NT2/D1 (cell line): ENCODE results near the gene PTCD1.

Source experiments
- DNase-seq: peaks from one replicate; pipeline ENCODE4 v3.0.0-alpha.2; 2011; ENCODE audit warnings: low read depth, low spot score
- H3K27me3 ChIP-seq: 2 replicates; pipeline ENCODE4 v1.6.0; 2011; ENCODE audit warnings: mild to moderate bottlenecking; ENCODE audit not compliant: insufficient read length, insufficient read depth
- H3K36me3 ChIP-seq: 2 replicates; pipeline ENCODE4 v1.6.1; 2011; ENCODE audit warnings: mild to moderate bottlenecking, low read length, mixed read lengths; ENCODE audit not compliant: insufficient read depth, insufficient read length
- H3K4me1 ChIP-seq: 2 replicates; pipeline ENCODE4 v1.5.1; 2011; ENCODE audit not compliant: insufficient read depth, insufficient read length
- H3K4me3 ChIP-seq: 2 replicates; pipeline ENCODE4 v1.5.1; 2011; ENCODE audit warnings: low read depth; ENCODE audit not compliant: insufficient read length
- H3K9ac ChIP-seq: 2 replicates; pipeline ENCODE4 v1.6.0; 2011; ENCODE audit warnings: low read depth; ENCODE audit not compliant: insufficient read length
- H3K9me3 ChIP-seq: 2 replicates; pipeline ENCODE4 v1.5.1; 2011; ENCODE audit warnings: mild to moderate bottlenecking, low read length; ENCODE audit not compliant: insufficient read depth
- SUZ12 ChIP-seq: IDR thresholded peaks from 2 replicates; pipeline ENCODE4 v1.6.1; 2011; ENCODE audit not compliant: insufficient read length, insufficient read depth; ENCODE audit errors: extremely low read depth
- YY1 ChIP-seq: IDR thresholded peaks from 2 replicates; pipeline ENCODE4 v1.6.1; 2011; ENCODE audit not compliant: insufficient read length, insufficient read depth
- ZNF274 ChIP-seq: IDR thresholded peaks from 2 replicates; pipeline ENCODE4 v1.6.1; 2011; ENCODE audit warnings: mild to moderate bottlenecking, low read depth, low read length

Gene PTCD1

GRCh38 chr7:99457050-99457649 is 18.6 kb upstream of the PTCD1 start:
- Histone ChIP-seq H3K27me3 (no peaks in the 10 kb centered on the region), H3K36me3 (peaks cover 95% of the 10 kb centered on the region)

GRCh38 chr7:99456288-99456687 is 17.7 kb upstream of the PTCD1 start:
- H3K36me3 ChIP-seq = peaks cover 98% of the 10 kb centered on the region
- no peak overlapping the region for H3K9ac ChIP-seq
- DNase-seq = no peak
- no peak for TF ChIP-seq ZNF274
- no peak for TF ChIP-seq YY1
- TF ChIP-seq SUZ12 = no peak
- H3K27me3 ChIP-seq = no peaks in the 10 kb centered on the region
- H3K4me1 ChIP-seq = peaks cover 6% of the 10 kb centered on the region
- no peak overlapping the region for H3K4me3 ChIP-seq
- H3K9me3 ChIP-seq = peaks cover 6% of the 10 kb centered on the region; the same call in 1 of the 2 replicates

More at GRCh38 chr7:99457050-99457649, 18.6 kb upstream of the PTCD1 start:
- H3K9ac ChIP-seq = no peak overlapping the region
- no peak for DNase-seq
- H3K9me3 ChIP-seq = peaks cover 6% of the 10 kb centered on the region; the same call in 1 of the 2 replicates
- TF ChIP-seq ZNF274 (no peak), YY1 (no peak), SUZ12 (no peak)
- H3K4me1 ChIP-seq = peaks cover 4% of the 10 kb centered on the region
- no peak overlapping the region for H3K4me3 ChIP-seq

- no peak overlapping the region for H3K4me3 ChIP-seq
- no peaks in the 10 kb centered on the region for H3K27me3 ChIP-seq
- peaks cover 6% of the 10 kb centered on the region for H3K4me1 ChIP-seq
- peaks cover 96% of the 10 kb centered on the region for H3K36me3 ChIP-seq
- peaks cover 6% of the 10 kb centered on the region; the same call in 1 of the 2 replicates for H3K9me3 ChIP-seq
- DNase-seq = no peak
- TF ChIP-seq SUZ12 (no peak), ZNF274 (no peak), YY1 (no peak)
- H3K9ac ChIP-seq = no peak overlapping the region
Observed at GRCh38 chr7:99455874-99456273, 17.3 kb upstream of the PTCD1 start.

GRCh38 chr7:99453105-99453504 is 14.5 kb upstream of the PTCD1 start:
- no peak overlapping the region for H3K9ac ChIP-seq
- peaks cover 6% of the 10 kb centered on the region for H3K4me1 ChIP-seq
- DNase-seq = no peak
- TF ChIP-seq SUZ12 (no peak), ZNF274 (no peak), YY1 (no peak)
- H3K4me3 ChIP-seq = no peak overlapping the region
- peaks cover 96% of the 10 kb centered on the region for H3K36me3 ChIP-seq
- H3K9me3 ChIP-seq = no peaks in the 10 kb centered on the region
- H3K27me3 ChIP-seq = no peaks in the 10 kb centered on the region

GRCh38 chr7:99452541-99452940 is 13.9 kb upstream of the PTCD1 start:
- no peak for DNase-seq
- TF ChIP-seq ZNF274 (no peak), YY1 (no peak)
- H3K36me3 ChIP-seq = peaks cover 96% of the 10 kb centered on the region
- no peak overlapping the region for H3K4me3 ChIP-seq
- H3K9me3 ChIP-seq = no peaks in the 10 kb centered on the region
- no peaks in the 10 kb centered on the region for H3K27me3 ChIP-seq
- no peak overlapping the region for H3K9ac ChIP-seq
- peaks cover 6% of the 10 kb centered on the region for H3K4me1 ChIP-seq

GRCh38 chr7:99451936-99452335 is 13.3 kb upstream of the PTCD1 start:
- Histone ChIP-seq H3K9me3 (no peaks in the 10 kb centered on the region), H3K27me3 (no peaks in the 10 kb centered on the region), H3K36me3 (peaks cover 96% of the 10 kb centered on the region), H3K9ac (no peak overlapping the region), H3K4me1 (peaks cover 6% of the 10 kb centered on the region), H3K4me3 (no peak overlapping the region)
- TF ChIP-seq SUZ12 (no peak), YY1 (no peak), ZNF274 (no peak)
- DNase-seq = no peak

GRCh38 chr7:99449326-99449725 is 10.7 kb upstream of the PTCD1 start:
- Histone ChIP-seq H3K36me3 (peaks cover 94% of the 10 kb centered on the region), H3K9me3 (no peaks in the 10 kb centered on the region), H3K9ac (no peak overlapping the region), H3K4me3 (no peak overlapping the region), H3K4me1 (peaks cover 4% of the 10 kb centered on the region), H3K27me3 (no peaks in the 10 kb centered on the region)
- TF ChIP-seq ZNF274 (no peak), YY1 (no peak), SUZ12 (no peak)
- DNase-seq = no peak

- H3K4me1 ChIP-seq = peaks cover 4% of the 10 kb centered on the region
- peaks cover 92% of the 10 kb centered on the region for H3K36me3 ChIP-seq
- H3K4me3 ChIP-seq = no peak overlapping the region
- no peak for DNase-seq
- TF ChIP-seq YY1 (no peak), SUZ12 (no peak), ZNF274 (no peak)
- no peak overlapping the region for H3K9ac ChIP-seq
- no peaks in the 10 kb centered on the region for H3K27me3 ChIP-seq
- no peaks in the 10 kb centered on the region for H3K9me3 ChIP-seq
Observed at GRCh38 chr7:99448855-99449254, 10.3 kb upstream of the PTCD1 start.
